PFSK-1 (cell line): ENCODE results near the gene TMEM131.

Experiments used
- POLR2AphosphoS5 ChIP-seq: IDR thresholded peaks from 2 replicates; pipeline ENCODE4 v1.6.1; 2012; ENCODE audit warnings: low read depth, mild to moderate bottlenecking, control low read depth, low read length, moderate library complexity
- REST ChIP-seq, 2 experiments: IDR thresholded peaks; 2 replicates each; pipeline versions ENCODE4 v1.6.1 to v1.8.0; 2011 to 2012; ENCODE audit warnings: low read depth in 2 of 2, low read length in 2 of 2, control low read depth in 1 of 2, inconsistent platforms in 1 of 2, mild to moderate bottlenecking in 1 of 2, moderate library complexity in 1 of 2; ENCODE audit not compliant: insufficient read depth in 1 of 2
- TAF1 ChIP-seq: IDR thresholded peaks from 2 replicates; pipeline ENCODE4 v1.6.1; 2012; ENCODE audit warnings: low read length, control low read depth, borderline replicate concordance; ENCODE audit not compliant: insufficient read depth

DNA sequence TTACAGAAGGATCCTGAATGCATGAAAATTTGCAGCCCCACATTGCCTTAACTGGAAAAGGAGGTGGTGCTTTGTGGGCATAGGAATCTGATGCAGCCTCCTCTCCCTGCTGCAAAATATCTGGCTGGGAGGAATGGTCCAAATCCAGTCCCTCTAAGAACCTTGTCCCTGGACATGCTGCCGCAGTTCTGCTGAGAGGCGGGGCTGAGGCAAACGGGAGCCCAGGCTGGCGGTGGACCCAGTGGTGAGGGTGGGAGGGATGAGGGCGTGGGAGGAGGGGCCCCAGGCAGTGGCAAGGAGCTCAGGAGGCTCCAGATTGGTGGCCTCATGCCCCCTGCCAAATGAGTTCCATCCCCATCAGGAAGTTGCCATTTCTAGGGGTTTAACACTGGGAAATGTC is 246.2 kb downstream of the TMEM131 start:
- TF ChIP-seq POLR2AphosphoS5 (no peak), REST (IDR thresholded peaks at IDR 0.05; ENCODE audit: insufficient read depth in 1 of 2, low read depth in 2 of 2, low read length in 2 of 2) (no peak), TAF1 (no peak)
